HepG2 (cell line): ENCODE measurements around the gene LASP1. TPM values are rescaled to one million over a fixed set of nuclear protein-coding genes. Genes with fewer than 3 reads are reported as not detected.
A peak's percentile ranks its signal among the peaks of the same experiment; 100 is the strongest.

Experiments used
- ATF4 ChIP-seq, 2 experiments: fragments of 450-650 bp in 1 of 2; sonication (generic) in 1 of 2; formaldehyde crosslinking; IDR thresholded peaks; 2 replicates each; pipeline versions ENCODE4 v1.5.0 to v1.8.0; 2020 to 2022; ENCODE audit warnings: mild to moderate bottlenecking in 1 of 2, missing genetic modification reagents in 1 of 2
- ATF7-NPFF ChIP-seq: sonication (generic); formaldehyde crosslinking; IDR thresholded peaks from 2 replicates; pipeline ENCODE4 v1.8.1; 2023; ENCODE audit warnings: mild to moderate bottlenecking, low read depth, missing genetic modification reagents, moderate library complexity
- NBN ChIP-seq: fragments of 450-650 bp; conservative IDR thresholded peaks from 2 replicates; pipeline ENCODE4 v1.6.1; 2017
- NFRKB ChIP-seq: fragments of 450-650 bp; IDR thresholded peaks from 2 replicates; pipeline ENCODE4 v1.6.1; 2017
- PBX3 ChIP-seq: sonication (generic); formaldehyde crosslinking; IDR thresholded peaks from 2 replicates; pipeline ENCODE4 v1.8.1; 2023; ENCODE audit warnings: missing genetic modification reagents, inconsistent platforms, borderline replicate concordance
- ZBTB26 ChIP-seq: IDR thresholded peaks from 2 replicates; pipeline ENCODE4 v1.6.1; 2016; ENCODE audit warnings: missing compliant biosample characterization, missing genetic modification reagents, borderline replicate concordance
- ZMYM2 ChIP-seq: sonication (generic); formaldehyde crosslinking; IDR thresholded peaks from 2 replicates; pipeline ENCODE4 v1.8.0; 2022; ENCODE audit warnings: mild to moderate bottlenecking, missing genetic modification reagents
- ZNF280B ChIP-seq: sonication (generic); formaldehyde crosslinking; IDR thresholded peaks from 2 replicates; pipeline ENCODE4 v1.5.0; 2020; ENCODE audit warnings: missing genetic modification reagents, mild to moderate bottlenecking, borderline replicate concordance
- ZNF282 ChIP-seq: fragments of 450-650 bp; IDR thresholded peaks from 2 replicates; pipeline ENCODE4 v1.6.1; 2018; ENCODE audit not compliant: partially characterized antibody
- ZNF510 ChIP-seq: sonication (generic); formaldehyde crosslinking; IDR thresholded peaks from 2 replicates; pipeline ENCODE4 v1.4.0; 2020; ENCODE audit warnings: low read depth, mild to moderate bottlenecking, missing genetic modification reagents
- ZNF709 ChIP-seq: sonication (generic); formaldehyde crosslinking; IDR thresholded peaks from 2 replicates; pipeline ENCODE4 v1.5.0; 2020; ENCODE audit warnings: mild to moderate bottlenecking, missing genetic modification reagents
- ZNF891 ChIP-seq: sonication (generic); formaldehyde crosslinking; IDR thresholded peaks from 2 replicates; pipeline ENCODE4 v1.5.0; 2020; ENCODE audit warnings: mild to moderate bottlenecking, missing genetic modification reagents
- ZSCAN9 ChIP-seq: IDR thresholded peaks from 2 replicates; pipeline ENCODE4 v1.6.1; 2016; ENCODE audit warnings: borderline replicate concordance
- ZZZ3 ChIP-seq: sonication (generic); formaldehyde crosslinking; IDR thresholded peaks from 2 replicates; pipeline ENCODE4 v1.4.0; 2020; ENCODE audit warnings: missing genetic modification reagents, mild to moderate bottlenecking, borderline replicate concordance
- polyA plus RNA-seq, 8 experiments: library from polyadenylated mRNA; depleted of rRNA in 3 of 8; stranded (reverse) in 7 of 8; unstranded in 1 of 8; fragments of >200 nt; fragmentation: Illumina TruSeq in 4 of 8; extraction: Trizol in 4 of 8; gene quantifications; 2 replicates each; pipeline versions ENCODE4 v1.2.1 to v1.2.3, GENCODE V29; 2011 to 2016; ENCODE audit warnings: low read depth in 4 of 8, missing spikeins in 1 of 8, mixed read lengths in 1 of 8; ENCODE audit not compliant: insufficient read depth in 1 of 8
- total RNA-seq, 5 experiments: library from RNA; depleted of rRNA; stranded (reverse); fragments of >200 nt; fragmentation: Illumina TruSeq; extraction: Trizol; gene quantifications; 2 replicates each; pipeline ENCODE4 v1.2.3, GENCODE V29; 2016; ENCODE audit warnings: low read depth in 1 of 5
- TF ChIP-seq, protein P1 (sequence below): sonication (generic); formaldehyde crosslinking; IDR thresholded peaks from 2 replicates; pipeline ENCODE4 v1.4.0; 2020; ENCODE audit warnings: missing genetic modification reagents; ENCODE audit errors: not compliant biosample characterization
- TF ChIP-seq, protein P2 (sequence below): IDR thresholded peaks from 2 replicates; pipeline ENCODE4 v1.6.1; 2018; ENCODE audit warnings: missing genetic modification reagents, mild to moderate bottlenecking, missing compliant biosample characterization
- TF ChIP-seq, protein P3 (sequence below): sonication (generic); formaldehyde crosslinking; IDR thresholded peaks from 2 replicates; pipeline ENCODE4 v1.4.0; 2020; ENCODE audit warnings: missing genetic modification reagents

Gene LASP1
- total and polyA plus RNA-seq, 2 of the 13 experiments (the other 11 are each of a cell fraction or from before 2014, with no cell fraction given) = 70.1 to 97.0 TPM

- no peak for TF ChIP-seq ATF4 (CRISPR knock-in tag; IDR thresholded peaks at IDR 0.05)
- no peak for TF ChIP-seq ZNF280B (CRISPR knock-in tag)
- peak; percentile 81; the same call in 1 of the 2 replicates for TF ChIP-seq ZMYM2 (CRISPR knock-in tag)
- TF ChIP-seq NBN = no peak
- TF ChIP-seq PBX3 = no peak
- no peak for TF ChIP-seq ZNF709 (CRISPR knock-in tag)
- no peak for TF ChIP-seq ZNF282
- TF ChIP-seq ZNF510 (CRISPR knock-in tag) = no peak
- TF ChIP-seq, protein P1, sequence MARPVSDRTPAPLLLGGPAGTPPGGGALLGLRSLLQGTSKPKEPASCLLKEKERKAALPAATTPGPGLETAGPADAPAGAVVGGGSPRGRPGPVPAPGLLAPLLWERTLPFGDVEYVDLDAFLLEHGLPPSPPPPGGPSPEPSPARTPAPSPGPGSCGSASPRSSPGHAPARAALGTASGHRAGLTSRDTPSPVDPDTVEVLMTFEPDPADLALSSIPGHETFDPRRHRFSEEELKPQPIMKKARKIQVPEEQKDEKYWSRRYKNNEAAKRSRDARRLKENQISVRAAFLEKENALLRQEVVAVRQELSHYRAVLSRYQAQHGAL (CRISPR knock-in tag) = no peak
- no peak for TF ChIP-seq NFRKB
- TF ChIP-seq ZNF891 (CRISPR knock-in tag) = no peak
- TF ChIP-seq ZBTB26 = no peak
- TF ChIP-seq, protein P2, sequence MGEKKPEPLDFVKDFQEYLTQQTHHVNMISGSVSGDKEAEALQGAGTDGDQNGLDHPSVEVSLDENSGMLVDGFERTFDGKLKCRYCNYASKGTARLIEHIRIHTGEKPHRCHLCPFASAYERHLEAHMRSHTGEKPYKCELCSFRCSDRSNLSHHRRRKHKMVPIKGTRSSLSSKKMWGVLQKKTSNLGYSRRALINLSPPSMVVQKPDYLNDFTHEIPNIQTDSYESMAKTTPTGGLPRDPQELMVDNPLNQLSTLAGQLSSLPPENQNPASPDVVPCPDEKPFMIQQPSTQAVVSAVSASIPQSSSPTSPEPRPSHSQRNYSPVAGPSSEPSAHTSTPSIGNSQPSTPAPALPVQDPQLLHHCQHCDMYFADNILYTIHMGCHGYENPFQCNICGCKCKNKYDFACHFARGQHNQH (CRISPR knock-in tag) = peak; percentile 60; the same call in 1 of the 2 replicates
- no peak; the same call in 1 of the 2 replicates for TF ChIP-seq ATF7-NPFF
- TF ChIP-seq, protein P3, sequence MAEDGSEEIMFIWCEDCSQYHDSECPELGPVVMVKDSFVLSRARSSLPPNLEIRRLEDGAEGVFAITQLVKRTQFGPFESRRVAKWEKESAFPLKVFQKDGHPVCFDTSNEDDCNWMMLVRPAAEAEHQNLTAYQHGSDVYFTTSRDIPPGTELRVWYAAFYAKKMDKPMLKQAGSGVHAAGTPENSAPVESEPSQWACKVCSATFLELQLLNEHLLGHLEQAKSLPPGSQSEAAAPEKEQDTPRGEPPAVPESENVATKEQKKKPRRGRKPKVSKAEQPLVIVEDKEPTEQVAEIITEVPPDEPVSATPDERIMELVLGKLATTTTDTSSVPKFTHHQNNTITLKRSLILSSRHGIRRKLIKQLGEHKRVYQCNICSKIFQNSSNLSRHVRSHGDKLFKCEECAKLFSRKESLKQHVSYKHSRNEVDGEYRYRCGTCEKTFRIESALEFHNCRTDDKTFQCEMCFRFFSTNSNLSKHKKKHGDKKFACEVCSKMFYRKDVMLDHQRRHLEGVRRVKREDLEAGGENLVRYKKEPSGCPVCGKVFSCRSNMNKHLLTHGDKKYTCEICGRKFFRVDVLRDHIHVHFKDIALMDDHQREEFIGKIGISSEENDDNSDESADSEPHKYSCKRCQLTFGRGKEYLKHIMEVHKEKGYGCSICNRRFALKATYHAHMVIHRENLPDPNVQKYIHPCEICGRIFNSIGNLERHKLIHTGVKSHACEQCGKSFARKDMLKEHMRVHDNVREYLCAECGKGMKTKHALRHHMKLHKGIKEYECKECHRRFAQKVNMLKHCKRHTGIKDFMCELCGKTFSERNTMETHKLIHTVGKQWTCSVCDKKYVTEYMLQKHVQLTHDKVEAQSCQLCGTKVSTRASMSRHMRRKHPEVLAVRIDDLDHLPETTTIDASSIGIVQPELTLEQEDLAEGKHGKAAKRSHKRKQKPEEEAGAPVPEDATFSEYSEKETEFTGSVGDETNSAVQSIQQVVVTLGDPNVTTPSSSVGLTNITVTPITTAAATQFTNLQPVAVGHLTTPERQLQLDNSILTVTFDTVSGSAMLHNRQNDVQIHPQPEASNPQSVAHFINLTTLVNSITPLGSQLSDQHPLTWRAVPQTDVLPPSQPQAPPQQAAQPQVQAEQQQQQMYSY (CRISPR knock-in tag) = no peak
- TF ChIP-seq ZSCAN9 = no peak
- TF ChIP-seq ZZZ3 (CRISPR knock-in tag) = no peak
Measured at GRCh38 chr17:38914741-38915638, 45.1 kb downstream of the LASP1 start (continued).
